ENCODE results near the gene MLC1.

Gene MLC1

GRCh38 chr22:50085211-50085972, at the start of gene MLC1:
TSS of gene MLC1 (minus strand) at chr22:50085426. CDS start at chr22:50084902, 524 bp downstream.
- no peak for DNase-seq

GRCh38 chr22:50134481-50134880, 49.3 kb upstream of the MLC1 start:
- DNase-seq, result no peak

- no peak for DNase-seq
These were observed 46.7 kb upstream of the MLC1 start for GRCh38 chr22:50131894-50132293.

GRCh38 chr22:50129121-50129736, 44.0 kb upstream of the MLC1 start:
- DNase-seq, result peak; percentile 50

GRCh38 chr22:50125029-50125428, 39.8 kb upstream of the MLC1 start:
- no peak for DNase-seq

GRCh38 chr22:50123119-50123518, 37.9 kb upstream of the MLC1 start:
- no peak for DNase-seq

- no peak for DNase-seq
These were observed 36.0 kb upstream of the MLC1 start for GRCh38 chr22:50121202-50121740.

- no peak for DNase-seq
These were observed 34.6 kb upstream of the MLC1 start for GRCh38 chr22:50119768-50120251.

GRCh38 chr22:50119169-50119767, 34.0 kb upstream of the MLC1 start:
- DNase-seq, result no peak

GRCh38 chr22:50118557-50119168, 33.4 kb upstream of the MLC1 start:
- DNase-seq, result no peak

- DNase-seq, result no peak
These were observed 32.9 kb upstream of the MLC1 start for GRCh38 chr22:50118129-50118528.

- DNase-seq, result no peak
These were observed 32.0 kb upstream of the MLC1 start for GRCh38 chr22:50117168-50117762.

- DNase-seq, result no peak
These were observed 30.5 kb upstream of the MLC1 start for GRCh38 chr22:50115693-50116092.

GRCh38 chr22:50114221-50115021, 29.2 kb upstream of the MLC1 start:
- no peak for DNase-seq

- DNase-seq, result no peak
These were observed 27.2 kb upstream of the MLC1 start for GRCh38 chr22:50112151-50113118.

- no peak for DNase-seq
These were observed 25.8 kb upstream of the MLC1 start for GRCh38 chr22:50111056-50111455.

GRCh38 chr22:50107529-50107928, 22.3 kb upstream of the MLC1 start:
- no peak for DNase-seq

- no peak for DNase-seq
These were observed 20.2 kb upstream of the MLC1 start for GRCh38 chr22:50105208-50106100.

GRCh38 chr22:50104141-50104544, 18.9 kb upstream of the MLC1 start:
- no peak for DNase-seq

GRCh38 chr22:50102946-50103345, 17.7 kb upstream of the MLC1 start:
- no peak for DNase-seq
